Measurements from ENCODE around the gene NXPE3.

NXPE3 gene

DNA sequence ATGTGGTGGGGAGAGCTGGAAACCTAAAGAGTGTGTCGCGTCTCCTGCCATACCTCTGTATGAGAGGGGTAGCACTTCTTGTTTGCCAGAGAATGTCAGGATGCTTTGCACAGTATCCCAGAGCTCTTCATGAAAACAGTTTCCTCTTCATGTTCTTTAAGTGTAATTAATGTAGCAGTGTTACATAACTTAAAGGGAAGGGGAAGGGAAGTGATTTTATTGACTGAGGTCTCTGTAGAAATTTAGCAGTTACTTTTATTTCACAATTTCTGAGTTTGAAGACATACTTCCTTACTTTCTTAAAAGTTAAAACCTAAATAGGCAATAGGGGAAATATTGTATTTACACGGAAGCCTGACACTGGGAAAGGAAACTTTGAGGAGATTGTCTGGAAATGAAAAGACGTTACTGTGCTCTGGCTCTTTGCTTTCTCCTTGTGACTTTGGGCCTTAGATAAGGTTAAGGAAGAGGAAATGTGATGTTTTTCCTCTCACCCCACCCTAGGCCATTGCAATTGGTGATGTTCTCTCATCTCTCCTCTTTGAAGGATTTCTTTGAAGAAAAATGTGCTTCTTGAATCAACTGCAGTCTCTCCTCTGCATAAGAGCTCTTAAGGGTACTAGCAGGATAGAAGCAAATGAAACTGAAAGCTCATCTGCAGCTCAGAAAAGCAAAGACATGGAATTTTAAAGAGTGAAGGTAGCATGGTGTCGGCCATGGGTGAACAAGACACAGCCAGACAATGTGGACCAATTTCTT is 6.0 kb downstream of the NXPE3 start:
- no peak for ATAC-seq
- TF ChIP-seq TOX (CRISPR knock-in tag; IDR thresholded peaks at IDR 0.05; ENCODE audit: borderline replicate concordance) (no peak), PPARA (CRISPR knock-in tag; IDR thresholded peaks at IDR 0.05; ENCODE audit: borderline replicate concordance) (no peak), GLIS3 (CRISPR knock-in tag; IDR thresholded peaks at IDR 0.05) (no peak), ZFP30 (CRISPR knock-in tag; IDR thresholded peaks at IDR 0.05) (no peak), POU6F1 (CRISPR knock-in tag; IDR thresholded peaks at IDR 0.05; ENCODE audit: borderline replicate concordance, low read depth) (no peak), CSRNP3 (CRISPR knock-in tag; IDR thresholded peaks at IDR 0.05) (no peak), RARB (CRISPR knock-in tag; IDR thresholded peaks at IDR 0.05) (no peak), TCF4 (CRISPR knock-in tag; IDR thresholded peaks at IDR 0.05; ENCODE audit: borderline replicate concordance) (no peak), SNAI2 (CRISPR knock-in tag; IDR thresholded peaks at IDR 0.05) (no peak), OSR1 (CRISPR knock-in tag; IDR thresholded peaks at IDR 0.05) (no peak), ZNF565 (CRISPR knock-in tag; conservative IDR thresholded peaks at IDR 0.05; ENCODE audit: low read depth) (no peak), ISL1 (CRISPR knock-in tag; IDR thresholded peaks at IDR 0.05) (no peak), BACH2 (CRISPR knock-in tag; IDR thresholded peaks at IDR 0.05; ENCODE audit: borderline replicate concordance) (no peak), CSDC2 (CRISPR knock-in tag; IDR thresholded peaks at IDR 0.05) (no peak)
- TF ChIP-seq, protein P1, sequence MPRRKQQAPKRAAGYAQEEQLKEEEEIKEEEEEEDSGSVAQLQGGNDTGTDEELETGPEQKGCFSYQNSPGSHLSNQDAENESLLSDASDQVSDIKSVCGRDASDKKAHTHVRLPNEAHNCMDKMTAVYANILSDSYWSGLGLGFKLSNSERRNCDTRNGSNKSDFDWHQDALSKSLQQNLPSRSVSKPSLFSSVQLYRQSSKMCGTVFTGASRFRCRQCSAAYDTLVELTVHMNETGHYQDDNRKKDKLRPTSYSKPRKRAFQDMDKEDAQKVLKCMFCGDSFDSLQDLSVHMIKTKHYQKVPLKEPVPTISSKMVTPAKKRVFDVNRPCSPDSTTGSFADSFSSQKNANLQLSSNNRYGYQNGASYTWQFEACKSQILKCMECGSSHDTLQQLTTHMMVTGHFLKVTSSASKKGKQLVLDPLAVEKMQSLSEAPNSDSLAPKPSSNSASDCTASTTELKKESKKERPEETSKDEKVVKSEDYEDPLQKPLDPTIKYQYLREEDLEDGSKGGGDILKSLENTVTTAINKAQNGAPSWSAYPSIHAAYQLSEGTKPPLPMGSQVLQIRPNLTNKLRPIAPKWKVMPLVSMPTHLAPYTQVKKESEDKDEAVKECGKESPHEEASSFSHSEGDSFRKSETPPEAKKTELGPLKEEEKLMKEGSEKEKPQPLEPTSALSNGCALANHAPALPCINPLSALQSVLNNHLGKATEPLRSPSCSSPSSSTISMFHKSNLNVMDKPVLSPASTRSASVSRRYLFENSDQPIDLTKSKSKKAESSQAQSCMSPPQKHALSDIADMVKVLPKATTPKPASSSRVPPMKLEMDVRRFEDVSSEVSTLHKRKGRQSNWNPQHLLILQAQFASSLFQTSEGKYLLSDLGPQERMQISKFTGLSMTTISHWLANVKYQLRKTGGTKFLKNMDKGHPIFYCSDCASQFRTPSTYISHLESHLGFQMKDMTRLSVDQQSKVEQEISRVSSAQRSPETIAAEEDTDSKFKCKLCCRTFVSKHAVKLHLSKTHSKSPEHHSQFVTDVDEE (CRISPR knock-in tag; IDR thresholded peaks at IDR 0.05) = no peak

- TF ChIP-seq ZNF70 (CRISPR knock-in tag; IDR thresholded peaks at IDR 0.05) (no peak), ESRRG (CRISPR knock-in tag; IDR thresholded peaks at IDR 0.05) (no peak)
- no peak for ATAC-seq
These were observed 12.8 kb downstream of the NXPE3 start for GRCh38 chr3:101791778-101792177.

- TF ChIP-seq CSRNP3 (CRISPR knock-in tag; IDR thresholded peaks at IDR 0.05) = no peak
- no peak for TF ChIP-seq ZFP30 (CRISPR knock-in tag; IDR thresholded peaks at IDR 0.05)
- no peak for TF ChIP-seq CSDC2 (CRISPR knock-in tag; IDR thresholded peaks at IDR 0.05)
- TF ChIP-seq ZNF8 (CRISPR knock-in tag; IDR thresholded peaks at IDR 0.05) = no peak
- TF ChIP-seq TCF4 (CRISPR knock-in tag; IDR thresholded peaks at IDR 0.05; ENCODE audit: borderline replicate concordance) = no peak
- no peak for TF ChIP-seq TOX (CRISPR knock-in tag; IDR thresholded peaks at IDR 0.05; ENCODE audit: borderline replicate concordance)
- no peak for ATAC-seq
These were observed 17.2 kb downstream of the NXPE3 start for GRCh38 chr3:101796077-101796680.

DNA sequence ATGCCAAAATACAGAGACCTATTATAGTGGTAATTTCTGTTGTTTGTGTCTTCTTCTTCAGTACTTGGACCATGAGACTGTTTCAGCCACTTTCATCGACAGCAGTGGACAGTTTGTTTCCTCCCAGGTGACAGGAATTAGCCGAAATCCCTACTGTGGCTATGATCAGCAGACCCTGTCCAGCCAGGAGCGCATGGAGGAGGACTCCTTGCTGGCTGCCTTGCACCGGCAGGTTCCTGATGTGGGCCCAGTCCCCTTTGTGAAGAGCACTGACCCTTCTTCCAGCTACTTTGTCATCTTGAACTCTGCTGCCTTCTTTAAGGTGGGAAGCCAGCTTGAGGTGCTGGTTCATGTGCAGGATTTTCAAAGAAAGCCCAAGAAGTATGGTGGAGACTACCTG is 22.2 kb downstream of the NXPE3 start:
- ATAC-seq = no peak
- TF ChIP-seq GLIS3 (CRISPR knock-in tag; IDR thresholded peaks at IDR 0.05) = no peak
- TF ChIP-seq, protein P2, sequence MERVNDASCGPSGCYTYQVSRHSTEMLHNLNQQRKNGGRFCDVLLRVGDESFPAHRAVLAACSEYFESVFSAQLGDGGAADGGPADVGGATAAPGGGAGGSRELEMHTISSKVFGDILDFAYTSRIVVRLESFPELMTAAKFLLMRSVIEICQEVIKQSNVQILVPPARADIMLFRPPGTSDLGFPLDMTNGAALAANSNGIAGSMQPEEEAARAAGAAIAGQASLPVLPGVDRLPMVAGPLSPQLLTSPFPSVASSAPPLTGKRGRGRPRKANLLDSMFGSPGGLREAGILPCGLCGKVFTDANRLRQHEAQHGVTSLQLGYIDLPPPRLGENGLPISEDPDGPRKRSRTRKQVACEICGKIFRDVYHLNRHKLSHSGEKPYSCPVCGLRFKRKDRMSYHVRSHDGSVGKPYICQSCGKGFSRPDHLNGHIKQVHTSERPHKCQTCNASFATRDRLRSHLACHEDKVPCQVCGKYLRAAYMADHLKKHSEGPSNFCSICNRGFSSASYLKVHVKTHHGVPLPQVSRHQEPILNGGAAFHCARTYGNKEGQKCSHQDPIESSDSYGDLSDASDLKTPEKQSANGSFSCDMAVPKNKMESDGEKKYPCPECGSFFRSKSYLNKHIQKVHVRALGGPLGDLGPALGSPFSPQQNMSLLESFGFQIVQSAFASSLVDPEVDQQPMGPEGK (CRISPR knock-in tag; IDR thresholded peaks at IDR 0.05; ENCODE audit: borderline replicate concordance) = no peak

Data from SK-N-SH treated with all-trans-retinoic acid at 6 μM for 48 hours (cell line).